ENCODE measurements around the gene APH1B. TPM values are rescaled to one million over a fixed set of nuclear protein-coding genes. Genes with fewer than 3 reads are reported as not detected.
"Not testable (repeated sequence)": the region's sequence is repeated elsewhere in the genome, so short reads cannot be mapped to it uniquely, and the experiment has no call there.

Gene APH1B
- total RNA-seq, 4 donors from 2014 or later: 20.0 to 35.9 (median 27.2) TPM

DNA sequence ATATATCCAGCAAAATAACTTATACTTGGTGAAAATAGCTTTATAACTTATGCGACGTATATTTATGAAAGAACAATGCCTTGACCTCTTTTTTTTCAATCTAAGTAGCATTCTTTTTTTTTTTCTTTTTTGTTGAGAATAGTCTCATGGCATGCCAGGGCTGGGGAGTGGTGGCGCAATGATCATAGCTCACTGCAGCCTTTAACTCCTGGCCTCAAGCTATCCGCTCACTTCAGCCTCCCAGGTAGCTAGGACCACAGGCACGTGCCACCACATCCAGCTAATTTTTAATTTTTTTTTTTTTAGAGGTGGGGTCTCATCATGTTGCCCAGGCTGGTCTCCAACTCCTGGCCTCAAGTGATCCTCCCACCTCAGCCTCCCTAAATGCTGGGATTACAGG, 44.5 kb upstream of the APH1B start:
- intact Hi-C loops (cut with DNase I; ENCODE audit: low total_unique reads): no loop called here
- no peak overlapping the region for H3K4me3 ChIP-seq
- no peaks in the 10 kb centered on the region for H3K4me1 ChIP-seq
- H3K9me3 ChIP-seq: no peaks in the 10 kb centered on the region
- DNase-seq: no peak
- H3K36me3 ChIP-seq: no peaks in the 10 kb centered on the region
- no peak for TF ChIP-seq POLR2A (IDR thresholded peaks at IDR 0.05)
- TF ChIP-seq, protein P1, sequence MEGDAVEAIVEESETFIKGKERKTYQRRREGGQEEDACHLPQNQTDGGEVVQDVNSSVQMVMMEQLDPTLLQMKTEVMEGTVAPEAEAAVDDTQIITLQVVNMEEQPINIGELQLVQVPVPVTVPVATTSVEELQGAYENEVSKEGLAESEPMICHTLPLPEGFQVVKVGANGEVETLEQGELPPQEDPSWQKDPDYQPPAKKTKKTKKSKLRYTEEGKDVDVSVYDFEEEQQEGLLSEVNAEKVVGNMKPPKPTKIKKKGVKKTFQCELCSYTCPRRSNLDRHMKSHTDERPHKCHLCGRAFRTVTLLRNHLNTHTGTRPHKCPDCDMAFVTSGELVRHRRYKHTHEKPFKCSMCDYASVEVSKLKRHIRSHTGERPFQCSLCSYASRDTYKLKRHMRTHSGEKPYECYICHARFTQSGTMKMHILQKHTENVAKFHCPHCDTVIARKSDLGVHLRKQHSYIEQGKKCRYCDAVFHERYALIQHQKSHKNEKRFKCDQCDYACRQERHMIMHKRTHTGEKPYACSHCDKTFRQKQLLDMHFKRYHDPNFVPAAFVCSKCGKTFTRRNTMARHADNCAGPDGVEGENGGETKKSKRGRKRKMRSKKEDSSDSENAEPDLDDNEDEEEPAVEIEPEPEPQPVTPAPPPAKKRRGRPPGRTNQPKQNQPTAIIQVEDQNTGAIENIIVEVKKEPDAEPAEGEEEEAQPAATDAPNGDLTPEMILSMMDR (IDR thresholded peaks at IDR 0.05): no peak
- peak overlapping the region in 1 of 2 donors; percentile 17 for H3K27ac ChIP-seq
- H3K27me3 ChIP-seq: no peaks in the 10 kb centered on the region

DNA sequence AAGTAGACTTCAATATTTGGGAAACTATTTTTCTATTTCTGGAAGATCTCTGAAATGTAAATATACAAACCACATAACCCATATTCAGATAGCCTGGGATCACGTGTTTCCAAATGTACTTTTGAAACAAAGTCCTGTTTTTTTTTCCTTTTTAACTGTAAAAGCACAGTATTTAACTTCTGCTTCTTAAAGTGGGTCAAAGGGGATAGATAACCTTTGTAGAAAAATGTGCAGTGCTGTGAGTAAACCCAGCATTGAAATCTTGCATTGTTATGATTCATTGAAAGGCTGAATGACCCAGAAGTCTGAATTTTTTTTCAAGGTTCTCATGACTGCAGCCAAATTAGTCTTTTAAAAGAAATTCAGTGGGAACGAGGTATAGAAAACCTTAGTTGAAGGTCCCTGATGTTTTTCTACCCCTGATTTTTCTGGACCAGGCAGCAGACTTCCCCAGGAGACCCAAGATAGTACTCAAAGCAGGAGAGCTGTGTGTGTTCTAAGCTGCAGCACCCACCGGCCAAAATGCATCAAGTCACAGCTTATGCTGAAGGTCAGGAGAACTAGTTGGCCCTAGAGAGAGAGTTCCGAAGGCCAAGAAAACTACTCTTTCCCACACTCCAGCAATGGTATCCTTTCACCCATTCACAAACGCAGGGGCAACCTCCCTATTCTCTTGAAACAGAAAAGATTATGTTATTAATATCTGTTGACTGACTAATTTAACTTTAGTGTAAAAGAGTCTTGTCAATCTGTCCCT, 43.6 kb upstream of the APH1B start:
- no peak for DNase-seq
- Histone ChIP-seq H3K4me1 (no peaks in the 10 kb centered on the region), H3K36me3 (no peaks in the 10 kb centered on the region), H3K27me3 (no peaks in the 10 kb centered on the region), H3K27ac (peak overlapping the region; percentile 33 to 63), H3K9me3 (no peaks in the 10 kb centered on the region), H3K4me3 (no peak overlapping the region)
- intact Hi-C loops (cut with DNase I; ENCODE audit: low total_unique reads): no loop called here
- TF ChIP-seq, protein P1 (IDR thresholded peaks at IDR 0.05): no peak
- TF ChIP-seq POLR2A (IDR thresholded peaks at IDR 0.05): no peak

DNA sequence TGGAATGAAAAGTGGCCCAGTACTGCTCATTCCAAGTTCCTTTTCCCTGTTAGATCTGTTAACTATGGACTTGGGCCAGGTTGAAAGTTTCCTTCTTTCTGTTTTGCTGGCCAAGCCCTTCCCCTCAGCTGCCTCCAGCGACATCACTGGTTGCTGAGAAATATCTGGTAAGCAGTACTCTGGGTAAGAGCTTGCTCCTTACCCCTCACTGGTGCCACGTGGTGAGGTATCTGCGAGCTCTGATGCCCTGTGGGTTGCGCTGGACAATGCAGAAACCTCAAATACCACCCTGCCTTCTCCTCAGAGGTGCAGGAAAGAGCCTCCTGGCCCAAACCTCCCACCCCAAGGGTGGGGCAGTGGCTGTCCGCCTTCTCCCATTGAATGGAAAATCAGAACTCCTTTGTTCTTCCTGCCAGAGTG, 42.9 kb upstream of the APH1B start:
- intact Hi-C loops (cut with DNase I; ENCODE audit: low total_unique reads): no loop called here
- Histone ChIP-seq H3K4me1 (no peaks in the 10 kb centered on the region), H3K27ac (peak overlapping the region; percentile 33 to 63), H3K36me3 (no peaks in the 10 kb centered on the region), H3K4me3 (no peak overlapping the region), H3K9me3 (no peaks in the 10 kb centered on the region), H3K27me3 (no peaks in the 10 kb centered on the region)
- DNase-seq: peak; percentile 38 to 48
- TF ChIP-seq POLR2A (IDR thresholded peaks at IDR 0.05): no peak
- TF ChIP-seq, protein P1 (IDR thresholded peaks at IDR 0.05): no peak

DNA sequence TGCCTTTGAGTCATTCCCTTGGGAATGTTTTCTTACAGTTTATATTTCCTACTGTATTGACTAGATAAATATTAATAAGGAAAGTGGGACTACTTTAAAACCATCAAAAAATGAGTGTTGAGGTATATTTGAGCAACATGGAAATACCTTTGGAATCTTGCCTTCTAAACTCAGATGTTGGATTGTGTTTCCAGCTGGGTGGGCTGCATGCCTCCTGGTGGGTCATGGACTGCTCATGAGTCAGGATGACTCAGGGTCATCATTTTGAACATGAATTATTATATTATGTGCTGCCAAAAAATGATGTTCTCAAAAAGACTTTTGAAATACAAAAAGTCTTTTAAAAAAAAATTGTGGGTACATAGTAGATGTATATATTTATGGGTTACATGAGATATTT, 41.1 kb upstream of the APH1B start:
- intact Hi-C loops (cut with DNase I; ENCODE audit: low total_unique reads): no loop called here
- H3K9me3 ChIP-seq: no peaks in the 10 kb centered on the region
- no peak for TF ChIP-seq POLR2A (IDR thresholded peaks at IDR 0.05)
- TF ChIP-seq, protein P1 (IDR thresholded peaks at IDR 0.05): no peak
- no peak overlapping the region for H3K4me3 ChIP-seq
- no peaks in the 10 kb centered on the region for H3K27me3 ChIP-seq
- H3K27ac ChIP-seq: no peak overlapping the region
- H3K36me3 ChIP-seq: no peaks in the 10 kb centered on the region
- no peaks in the 10 kb centered on the region for H3K4me1 ChIP-seq
- DNase-seq: no peak

DNA sequence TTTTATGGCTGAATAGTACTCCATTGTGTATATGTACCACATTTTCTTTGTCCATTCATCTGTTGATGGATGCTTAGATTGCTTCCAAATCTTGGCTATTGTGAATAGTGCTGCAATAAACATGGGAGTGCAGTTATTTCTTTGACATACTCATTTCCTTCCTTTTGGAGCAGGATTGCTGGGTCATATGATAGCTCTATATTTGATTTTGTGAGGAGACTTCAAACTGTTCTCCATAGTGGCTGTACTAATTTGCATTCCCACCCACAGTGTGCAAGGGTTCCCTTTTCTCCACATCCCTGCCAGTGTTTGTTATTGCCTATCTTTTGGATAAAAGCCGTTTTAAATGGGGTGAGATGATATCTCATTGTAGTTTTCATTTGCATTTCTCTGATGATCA, 40.3 kb upstream of the APH1B start:
- H3K27me3 ChIP-seq; H3K27ac ChIP-seq; H3K4me1 ChIP-seq; H3K9me3 ChIP-seq; H3K36me3 ChIP-seq; H3K4me3 ChIP-seq; DNase-seq; intact Hi-C loops (cut with DNase I; ENCODE audit: low total_unique reads): not testable (repeated sequence)

All from uterus (tissue), 4 donors.